Epithelial cell of prostate (primary cell): Measurements from ENCODE around the gene CMTR1.
"Not testable (repeated sequence)": the region's sequence is repeated elsewhere in the genome, so short reads cannot be mapped to it uniquely, and the experiment has no call there.

ENCODE experiments used
- DNase-seq: peaks from one replicate; pipeline ENCODE4 v3.0.0-alpha.2; 2011; ENCODE audit warnings: low read depth, low spot score
- H3K27ac ChIP-seq: fragments of 450-650 bp; 2 replicates; pipeline ENCODE4 v1.5.1; 2017; ENCODE audit warnings: mild to moderate bottlenecking

The CMTR1 gene

GRCh38 chr6:37489697-37490336, 56.8 kb downstream of the CMTR1 start:
- H3K27ac ChIP-seq: no peak overlapping the region
- no peak for DNase-seq

DNA sequence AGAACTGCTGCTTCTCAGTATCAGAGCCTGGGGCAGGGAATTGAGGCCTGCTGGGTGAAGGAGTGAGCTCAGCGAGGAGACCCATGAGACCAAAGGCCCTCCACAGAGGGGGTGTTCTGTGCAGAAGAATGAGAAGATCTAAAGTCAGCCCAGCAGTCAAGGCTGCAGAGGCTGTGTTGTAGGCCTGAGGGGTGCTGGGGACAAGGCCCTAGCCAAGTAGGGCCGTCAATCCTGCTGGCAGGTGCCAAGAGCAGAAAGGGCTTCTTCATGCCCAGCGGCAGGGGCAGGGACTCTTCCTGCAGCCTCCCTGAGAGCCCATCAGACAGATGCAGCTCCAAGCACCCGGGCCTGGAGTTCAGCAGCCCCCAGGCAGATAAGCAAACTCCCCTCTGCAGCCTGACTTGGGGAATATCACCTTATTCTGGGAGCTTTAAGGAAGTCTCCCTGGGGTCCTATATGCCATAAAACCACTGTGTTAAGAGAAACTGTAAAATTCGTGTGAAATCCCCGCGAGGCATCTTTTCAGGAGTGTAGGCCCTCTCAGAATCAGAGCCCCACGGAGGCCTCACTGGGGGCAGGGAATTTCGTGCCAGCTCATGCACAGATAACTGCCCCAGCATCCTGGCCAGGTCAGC, 57.6 kb downstream of the CMTR1 start:
- H3K27ac ChIP-seq: no peak overlapping the region
- no peak for DNase-seq

DNA sequence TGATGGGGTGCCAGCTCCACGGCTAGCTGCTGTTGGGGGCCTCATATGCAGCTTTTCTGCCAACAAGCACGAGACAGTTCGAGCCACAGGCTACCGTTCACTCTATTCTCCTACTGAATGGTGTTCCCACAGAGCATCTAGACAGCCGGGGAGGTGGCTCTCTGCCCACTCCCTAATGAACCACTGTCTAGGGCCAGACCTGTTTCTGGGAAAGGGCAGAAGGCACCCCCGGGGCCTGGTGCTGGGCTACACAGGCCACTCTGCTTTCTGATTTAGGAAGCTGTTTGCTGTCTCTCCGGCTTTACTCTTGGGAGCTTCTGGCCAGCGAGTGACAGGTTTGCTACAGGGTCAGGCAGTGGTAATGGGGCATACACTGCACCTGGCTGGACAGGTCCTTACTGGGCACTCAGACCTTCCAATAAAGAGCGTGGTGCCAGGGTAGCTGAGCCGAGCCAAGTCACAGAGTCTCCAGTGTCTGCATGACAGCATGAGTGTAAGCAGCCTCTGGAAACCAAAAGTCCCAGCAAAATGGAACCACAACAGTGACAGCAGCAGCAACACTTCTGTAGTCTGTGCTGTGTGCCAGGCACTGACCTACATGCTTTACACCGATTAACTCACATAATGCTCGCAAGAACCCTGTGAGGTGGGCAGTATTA, 58.3 kb downstream of the CMTR1 start:
- DNase-seq: no peak
- H3K27ac ChIP-seq: no peak overlapping the region

- H3K27ac ChIP-seq: no peak overlapping the region
- DNase-seq: no peak
Observed at GRCh38 chr6:37491830-37492208, 58.8 kb downstream of the CMTR1 start.

DNA sequence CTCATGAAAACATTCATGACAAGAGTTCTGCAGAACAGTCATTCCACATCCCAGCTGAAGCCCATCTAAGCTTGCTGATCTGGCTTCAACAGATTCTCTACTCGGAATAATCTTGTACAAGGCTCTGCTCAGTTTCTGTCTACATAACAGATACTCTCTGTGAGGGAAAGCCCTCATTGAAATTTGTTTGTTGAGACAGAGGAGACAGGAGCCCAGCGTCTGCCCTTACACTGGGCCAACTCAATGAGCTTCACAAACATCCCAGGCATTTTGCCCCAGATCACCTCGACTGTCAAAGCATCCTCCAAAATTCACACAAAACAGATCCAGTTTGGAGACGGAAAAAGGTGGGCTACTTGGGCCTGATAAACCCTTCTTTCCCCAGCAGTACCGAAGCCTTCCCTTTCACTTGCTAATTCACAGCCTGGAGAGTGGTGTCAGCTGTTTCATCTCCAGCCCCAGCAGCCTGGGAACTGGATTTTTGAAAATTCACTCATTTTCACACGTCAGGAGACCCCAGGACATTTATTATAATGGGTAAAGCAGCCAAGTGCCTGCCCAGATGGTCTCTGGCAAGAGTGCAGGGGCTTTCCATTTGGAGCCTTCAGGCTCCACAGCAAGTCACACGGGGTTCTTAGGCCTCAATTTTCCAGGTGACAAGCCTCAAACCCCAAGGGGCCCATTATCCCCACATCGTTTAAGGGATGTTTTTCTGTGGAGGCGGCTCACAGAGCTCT, 59.4 kb downstream of the CMTR1 start:
- no peak overlapping the region for H3K27ac ChIP-seq
- DNase-seq: no peak

GRCh38 chr6:37492991-37493660, 60.1 kb downstream of the CMTR1 start:
- DNase-seq: no peak
- H3K27ac ChIP-seq: no peak overlapping the region

DNA sequence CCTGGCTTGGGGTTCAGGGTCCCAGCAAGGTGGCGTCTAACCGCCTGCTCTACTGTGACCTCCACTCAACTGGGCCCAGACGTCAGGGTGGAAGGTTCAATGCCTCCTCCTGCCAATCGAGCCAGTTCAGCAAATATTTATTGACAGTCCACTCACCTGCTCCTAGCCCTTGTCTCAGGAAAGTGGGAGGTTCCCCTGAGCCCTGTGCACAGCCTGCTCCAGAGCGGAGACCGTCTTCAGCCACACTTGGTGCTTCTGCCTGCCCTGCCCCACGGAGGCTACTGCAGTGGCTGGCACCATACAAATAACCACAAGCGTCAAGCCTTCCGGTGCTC, 60.6 kb downstream of the CMTR1 start:
- DNase-seq: no peak
- no peak overlapping the region for H3K27ac ChIP-seq

DNA sequence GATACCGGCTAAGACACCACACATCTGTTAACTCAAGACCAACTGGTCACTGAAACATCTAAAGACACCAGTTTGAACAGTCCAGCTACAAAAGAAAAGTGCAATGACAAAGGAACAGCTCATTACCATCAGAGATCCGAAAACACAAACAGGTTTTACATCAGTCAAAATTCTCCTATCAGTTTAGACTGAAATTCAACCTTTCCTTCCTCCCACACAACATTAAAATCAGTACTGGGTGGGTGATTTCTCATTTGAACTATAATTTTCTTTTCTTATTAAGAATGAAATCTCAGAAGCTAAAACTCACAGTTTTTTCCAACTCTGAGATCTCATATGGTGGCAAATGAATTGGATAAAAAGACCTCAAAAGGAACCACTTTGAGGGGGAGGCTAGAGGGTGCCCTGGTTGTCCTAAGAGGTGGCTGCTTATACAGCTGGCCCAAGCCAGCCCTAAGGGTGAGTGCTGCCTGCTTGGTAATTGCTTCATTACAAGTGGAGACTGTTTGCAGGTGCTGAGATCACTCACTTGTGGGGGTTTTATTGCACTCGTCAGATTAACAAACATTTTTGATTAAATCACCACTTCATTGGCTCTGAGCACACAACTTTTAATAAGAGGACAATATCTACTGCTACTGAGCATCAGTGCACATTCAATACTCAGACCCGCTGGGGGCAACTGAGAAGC, 62.4 kb downstream of the CMTR1 start:
- no peak for DNase-seq
- H3K27ac ChIP-seq: no peak overlapping the region

- DNase-seq: no peak
- H3K27ac ChIP-seq: no peak overlapping the region
Observed at GRCh38 chr6:37496951-37497885, 64.2 kb downstream of the CMTR1 start.

DNA sequence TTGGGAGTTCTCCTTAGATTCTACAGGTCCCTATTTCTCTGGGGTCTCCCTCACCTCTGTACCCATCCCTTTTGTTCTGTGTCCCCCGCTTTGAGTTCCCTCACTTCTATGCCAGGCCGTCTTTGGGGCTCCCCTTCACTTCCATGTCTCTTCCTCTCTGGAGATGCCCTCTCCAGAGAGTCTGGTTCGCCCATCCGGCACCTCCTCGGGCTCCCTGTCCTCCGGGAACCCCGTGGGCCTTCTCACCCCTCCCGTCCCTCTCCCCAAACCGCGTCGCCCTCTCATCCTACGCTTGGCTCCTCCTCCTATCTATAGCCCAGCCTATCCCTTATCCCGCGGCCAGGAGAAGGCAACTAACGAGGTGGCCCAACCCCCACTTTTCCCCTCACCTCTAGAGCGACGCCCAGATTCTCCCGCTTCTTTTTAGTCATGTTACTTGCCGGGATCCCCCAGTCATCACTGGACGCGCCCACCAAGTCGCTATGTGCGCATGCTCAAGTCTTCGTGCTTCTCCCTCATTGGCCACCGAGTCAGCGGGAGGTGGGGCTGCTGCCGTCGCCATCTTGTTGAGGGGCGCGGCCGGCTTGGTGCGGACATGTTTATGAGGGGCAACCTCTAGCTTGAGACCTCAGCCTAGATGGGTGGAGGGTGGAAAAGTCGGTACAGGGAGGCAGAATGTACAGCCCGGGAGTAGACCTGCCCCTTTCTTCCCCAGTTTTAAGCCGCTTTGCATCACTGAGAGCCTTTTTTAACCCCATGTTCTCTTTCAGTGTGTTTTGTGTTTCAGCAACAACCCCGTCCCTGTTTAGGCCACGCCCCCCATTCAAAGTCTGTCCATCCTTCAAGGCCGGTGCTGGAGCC, 66.6 kb downstream of the CMTR1 start, which contains the start of gene CCDC167:
CCDC167 (minus strand) TSS at position 461 of the 861 bp plus-strand sequence; CDS start at position 431, 30 bp downstream.
- H3K27ac ChIP-seq: no peak within 1 kb of the TSS
- DNase-seq: peak; percentile 70

DNA sequence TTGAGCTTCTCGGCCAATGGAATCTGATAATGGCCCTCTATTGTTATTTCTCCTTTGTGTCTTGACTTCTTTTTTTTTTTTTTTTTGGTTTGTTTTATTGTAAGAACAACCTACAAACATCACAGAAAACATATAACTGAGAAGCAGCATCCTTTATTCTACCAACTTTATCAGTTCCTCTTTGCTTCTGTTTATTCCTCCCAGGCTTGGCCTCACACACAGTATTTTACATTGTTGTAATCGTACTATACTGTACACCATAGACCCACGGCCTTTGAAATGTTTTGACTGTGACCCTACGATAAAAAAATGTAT, 67.2 kb downstream of the CMTR1 start:
- H3K27ac ChIP-seq: no peak overlapping the region

DNA sequence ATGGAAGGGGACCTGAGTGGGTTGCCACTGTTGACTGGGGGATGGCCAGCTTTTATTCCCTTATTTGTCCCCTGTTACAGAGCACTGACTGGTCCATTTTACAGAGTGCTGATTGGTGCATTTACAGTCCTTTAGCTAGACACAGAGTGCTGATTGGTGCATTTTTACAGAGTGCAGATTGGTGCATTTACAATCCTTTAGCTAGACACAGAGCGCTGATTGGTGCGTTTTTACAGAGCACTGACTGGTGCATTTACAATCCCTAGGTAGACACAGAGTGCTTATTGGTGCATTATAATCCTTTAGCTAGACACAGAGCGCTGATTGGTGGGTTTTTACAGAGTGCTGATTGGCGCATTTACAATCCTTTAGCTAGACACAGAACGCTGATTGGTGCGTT, 67.9 kb downstream of the CMTR1 start:
- not testable (repeated sequence) for DNase-seq, H3K27ac ChIP-seq

More for the DNA sequence above, 67.2 kb downstream of the CMTR1 start:
- no peak for DNase-seq

- no peak for DNase-seq
- H3K27ac ChIP-seq: no peak overlapping the region
Observed at GRCh38 chr6:37501632-37502491, 68.8 kb downstream of the CMTR1 start.

DNA sequence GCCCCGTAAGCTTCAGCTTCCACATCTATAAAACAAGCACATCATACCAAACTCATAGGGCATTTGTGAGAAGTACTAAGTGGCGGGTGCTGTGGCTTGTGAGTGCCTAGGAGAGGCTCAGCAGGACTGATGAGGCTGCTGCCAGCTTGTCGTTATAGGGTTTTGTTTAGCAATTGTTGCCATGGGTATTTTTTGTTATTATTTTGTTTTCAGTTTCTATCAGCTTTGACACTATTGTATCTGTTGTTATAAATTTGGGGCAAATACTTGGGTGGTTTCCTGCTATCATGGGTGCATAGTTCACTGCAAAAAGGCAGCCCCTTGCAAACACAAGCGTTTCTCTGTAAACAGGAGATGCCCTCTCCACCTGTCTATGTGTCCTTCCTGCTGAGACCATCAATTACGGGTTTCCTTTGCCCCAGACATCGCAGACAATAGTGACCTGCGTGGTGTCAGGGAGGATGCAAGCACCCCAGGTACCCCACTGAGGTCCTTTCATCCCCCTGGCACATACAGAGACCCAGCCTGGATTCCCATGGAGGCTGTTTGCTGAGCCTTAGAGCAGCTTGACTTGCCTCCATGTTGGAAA, 69.8 kb downstream of the CMTR1 start:
- DNase-seq: no peak
- H3K27ac ChIP-seq: no peak overlapping the region

GRCh38 chr6:37503309-37503965, 70.4 kb downstream of the CMTR1 start:
- H3K27ac ChIP-seq: no peak overlapping the region
- no peak for DNase-seq

- no peak for DNase-seq
- no peak overlapping the region for H3K27ac ChIP-seq
Observed at GRCh38 chr6:37504024-37504423, 71.0 kb downstream of the CMTR1 start.
